ENCODE measurements around the gene SLC8A2. TPM values are rescaled to one million over a fixed set of nuclear protein-coding genes. Genes with fewer than 3 reads are reported as not detected.
A peak's percentile ranks its signal among the peaks of the same experiment; 100 is the strongest.

SLC8A2 gene
- total RNA-seq, 2 experiments from 2014 or later = 0.13 to 0.36 TPM

DNA sequence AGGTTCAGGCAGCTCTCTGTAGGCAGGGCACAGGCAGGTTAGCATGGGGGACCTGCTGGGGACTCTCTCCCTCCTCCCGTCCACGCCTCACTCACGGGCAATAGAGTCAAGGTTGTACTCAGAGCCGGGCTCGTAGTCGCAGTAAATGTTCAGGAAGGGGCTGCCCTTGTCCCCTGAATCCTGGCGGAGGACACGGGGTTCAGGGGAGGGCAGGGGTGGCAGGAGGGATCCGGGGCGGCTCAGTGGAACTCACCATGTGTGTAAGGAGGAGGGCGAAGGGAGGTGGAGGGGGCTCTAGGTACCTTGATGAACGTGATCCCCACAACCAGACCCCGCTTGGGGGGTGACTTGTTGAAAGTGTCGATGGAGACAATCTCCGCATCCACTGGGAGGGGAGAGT lies 11.5 kb upstream of the SLC8A2 start:
- no TSS peak for BruUV-seq (replicated peaks)
- Histone ChIP-seq H3K9me2 (ENCODE audit: insufficient read depth, low read length) (no peaks in the 10 kb centered on the region), H3K4me1 (ENCODE audit: insufficient read depth, low read length, poor library complexity, severe bottlenecking) (peaks cover 38% of the 10 kb centered on the region), H3K9me3 (ENCODE audit: low read length) (no peaks in the 10 kb centered on the region), H4K20me1 (ENCODE audit: insufficient read depth, low read length) (no peaks in the 10 kb centered on the region), H3K79me2 (ENCODE audit: insufficient read depth, low read depth, low read length) (no peaks in the 10 kb centered on the region; the same call in 1 of the 2 replicates), H3K4me3 (ENCODE audit: low read depth, low read length, poor library complexity, severe bottlenecking) (peak overlapping the region; percentile 77), H3K27ac (ENCODE audit: low read depth, low read length, poor library complexity, severe bottlenecking) (no peak overlapping the region), H2AFZ (ENCODE audit: low read length) (no peak overlapping the region), H3K4me2 (ENCODE audit: low read length) (peak overlapping the region; percentile 96), H3K36me3 (ENCODE audit: insufficient read depth, low read length) (peaks cover 7% of the 10 kb centered on the region)
- TF ChIP-seq CTCF (conservative IDR thresholded peaks at IDR 0.05; ENCODE audit: low read length) (no peak), EZH2phosphoT487 (IDR thresholded peaks at IDR 0.05; ENCODE audit: borderline replicate concordance, low read depth, low read length) (no peak)
- CTCF ChIA-PET (ENCODE audit: unreplicated experiment) = interaction anchor here (1.0 kb wide), 1 partner anchor 123 kb away, joined by 3 read pairs; no protein-coding TSS in a partner anchor
- intact Hi-C loops (cut with micrococcal nuclease; ENCODE audit: unreplicated experiment) = loop anchor here (2.0 to 10.0 kb wide), 2 partner anchors 78 to 122 kb away; partner anchors contain the start of gene BICRA
- no peak for DNase-seq (ENCODE audit: low spot score)
- POLR2A ChIA-PET = interaction anchor here (0.6 kb wide), 2 partner anchors 117 to 365 kb away, joined by 3 read pairs; no protein-coding TSS in a partner anchor

DNA sequence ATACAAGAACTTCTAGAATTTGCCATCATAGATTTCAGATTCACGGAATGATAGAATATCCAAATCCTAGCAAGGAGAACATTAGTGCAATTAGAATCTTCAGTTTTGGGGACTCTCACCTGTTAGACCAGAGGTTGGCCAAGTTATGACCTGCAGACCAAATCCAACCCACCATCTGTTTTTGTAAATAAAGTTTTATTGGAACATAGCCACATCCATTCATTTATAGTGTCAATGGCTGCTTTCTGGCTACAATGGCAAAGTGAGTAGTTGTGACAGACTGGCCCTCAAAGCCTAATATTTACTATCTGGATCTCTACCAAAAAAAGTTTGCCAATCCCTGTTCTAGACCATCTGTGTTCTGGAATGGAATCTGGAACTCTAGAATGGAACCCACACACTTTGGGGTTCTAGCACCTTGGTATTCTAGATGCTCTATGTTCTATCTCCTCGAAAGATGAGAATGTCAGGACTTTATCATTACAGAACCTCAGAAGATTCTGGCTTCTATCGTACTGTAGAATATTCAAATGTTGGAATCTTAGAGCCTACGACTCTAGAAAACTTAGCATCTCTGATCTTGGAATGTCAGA lies 9.9 kb upstream of the SLC8A2 start:
- Histone ChIP-seq H3K36me3 (ENCODE audit: insufficient read depth, low read length) (peaks cover 7% of the 10 kb centered on the region), H3K4me3 (ENCODE audit: low read depth, low read length, poor library complexity, severe bottlenecking) (no peak overlapping the region), H3K4me2 (ENCODE audit: low read length) (no peak overlapping the region), H2AFZ (ENCODE audit: low read length) (no peak overlapping the region), H3K4me1 (ENCODE audit: insufficient read depth, low read length, poor library complexity, severe bottlenecking) (peaks cover 22% of the 10 kb centered on the region), H3K79me2 (ENCODE audit: insufficient read depth, low read depth, low read length) (no peaks in the 10 kb centered on the region; the same call in 1 of the 2 replicates), H3K9me3 (ENCODE audit: low read length) (no peaks in the 10 kb centered on the region), H3K27ac (ENCODE audit: low read depth, low read length, poor library complexity, severe bottlenecking) (no peak overlapping the region), H4K20me1 (ENCODE audit: insufficient read depth, low read length) (no peaks in the 10 kb centered on the region), H3K9me2 (ENCODE audit: insufficient read depth, low read length) (no peaks in the 10 kb centered on the region)
- no peak for DNase-seq (ENCODE audit: low spot score)
- ChIA-PET POLR2A (no interaction called here), CTCF (ENCODE audit: unreplicated experiment) (no interaction called here)
- intact Hi-C loops (cut with micrococcal nuclease; ENCODE audit: unreplicated experiment) = loop anchor here (2.0 to 10.0 kb wide), 2 partner anchors 79 to 123 kb away; partner anchors contain the start of gene BICRA
- no TSS peak for BruUV-seq (replicated peaks)
- TF ChIP-seq CTCF (conservative IDR thresholded peaks at IDR 0.05; ENCODE audit: low read length) (no peak), EZH2phosphoT487 (IDR thresholded peaks at IDR 0.05; ENCODE audit: borderline replicate concordance, low read depth, low read length) (no peak)

GRCh38 chr19:47480658-47481057 lies 9.0 kb upstream of the SLC8A2 start:
- POLR2A ChIA-PET = no interaction called here
- Histone ChIP-seq H3K79me2 (ENCODE audit: insufficient read depth, low read depth, low read length) (no peaks in the 10 kb centered on the region; the same call in 1 of the 2 replicates), H3K9me2 (ENCODE audit: insufficient read depth, low read length) (no peaks in the 10 kb centered on the region), H3K4me3 (ENCODE audit: low read depth, low read length, poor library complexity, severe bottlenecking) (no peak overlapping the region), H3K36me3 (ENCODE audit: insufficient read depth, low read length) (peaks cover 4% of the 10 kb centered on the region), H3K4me2 (ENCODE audit: low read length) (no peak overlapping the region), H3K9me3 (ENCODE audit: low read length) (no peaks in the 10 kb centered on the region), H3K27ac (ENCODE audit: low read depth, low read length, poor library complexity, severe bottlenecking) (no peak overlapping the region), H3K4me1 (ENCODE audit: insufficient read depth, low read length, poor library complexity, severe bottlenecking) (peaks cover 13% of the 10 kb centered on the region), H2AFZ (ENCODE audit: low read length) (no peak overlapping the region), H4K20me1 (ENCODE audit: insufficient read depth, low read length) (no peaks in the 10 kb centered on the region)
- intact Hi-C loops (cut with micrococcal nuclease; ENCODE audit: unreplicated experiment) = loop anchor here (10.0 kb wide), 1 partner anchor 124 kb away; the partner anchor contains the start of gene BICRA
- no TSS peak for BruUV-seq (replicated peaks)
- TF ChIP-seq EZH2phosphoT487 (IDR thresholded peaks at IDR 0.05; ENCODE audit: borderline replicate concordance, low read depth, low read length) (no peak), CTCF (conservative IDR thresholded peaks at IDR 0.05; ENCODE audit: low read length) (no peak)
- DNase-seq (ENCODE audit: low spot score) = no peak
- CTCF ChIA-PET (ENCODE audit: unreplicated experiment) = no interaction called here

All from OCI-LY7 (cell line).